OCI-LY3 (cell line): ENCODE measurements around the gene TMEM164.

Experiments
- H2AFZ ChIP-seq: fragments of 200-600, 300-600 bp; shearing (Covaris generic); 2 replicates; pipeline ENCODE4 v1.6.0; 2014; ENCODE audit warnings: antibody characterized with exemption, low read depth, low read length
- H3K27ac ChIP-seq: fragments of 200-600, 300-600 bp; sonication (generic); 2 replicates; pipeline ENCODE4 v1.5.1; 2014; ENCODE audit warnings: mild to moderate bottlenecking, low read length, moderate library complexity, mixed read lengths
- H3K27me3 ChIP-seq: fragments of 200-600, 300-600 bp; sonication (generic); 2 replicates; pipeline ENCODE4 v1.6.1; 2014; ENCODE audit warnings: low read depth, low read length, mixed read lengths
- H3K36me3 ChIP-seq: fragments of 200-600, 300-600 bp; sonication (generic); replicated peaks from 2 replicates; pipeline ENCODE3; 2014; ENCODE audit warnings: low read depth, low read length, mixed read lengths
- H3K4me1 ChIP-seq: fragments of 300-600, 200-600 bp; sonication (generic); 2 replicates; pipeline ENCODE4 v1.6.1; 2014; ENCODE audit warnings: low read length, mixed read lengths
- H3K4me2 ChIP-seq: fragments of 200-600, 300-600 bp; sonication (generic); 2 replicates; pipeline ENCODE4 v1.6.1; 2014; ENCODE audit warnings: low read length, mixed read lengths
- H3K4me3 ChIP-seq: fragments of 300-600, 200-600 bp; sonication (generic); 2 replicates; pipeline ENCODE4 v1.5.1; 2014; ENCODE audit warnings: antibody characterized with exemption, mild to moderate bottlenecking, low read length, moderate library complexity
- H3K79me2 ChIP-seq: fragments of 300-600, 200-600 bp; shearing (Covaris generic); 2 replicates; pipeline ENCODE4 v1.6.1; 2014; ENCODE audit warnings: mild to moderate bottlenecking, low read length, mixed read lengths
- H3K9ac ChIP-seq: fragments of 300-600, 200-600 bp; shearing (Covaris generic); 2 replicates; pipeline ENCODE4 v1.6.0; 2014; ENCODE audit warnings: mild to moderate bottlenecking, low read length, moderate library complexity
- H3K9me3 ChIP-seq: fragments of 200-600, 300-600 bp; shearing (Covaris generic); 2 replicates; pipeline ENCODE4 v1.6.1; 2014; ENCODE audit warnings: low read length, mixed read lengths; ENCODE audit not compliant: insufficient read depth
- H4K20me1 ChIP-seq: fragments of 200-600, 300-600 bp; sonication (generic); 2 replicates; pipeline ENCODE4 v1.6.1; 2016; ENCODE audit warnings: low read length, mixed read lengths; ENCODE audit not compliant: insufficient read depth
- EZH2phosphoT487 ChIP-seq: fragments of 200-600 bp; shearing (Covaris generic); IDR thresholded peaks from 2 replicates; pipeline ENCODE4 v1.6.1; 2018; ENCODE audit warnings: antibody characterized with exemption, mixed run types, low read depth
- TF ChIP-seq, protein P1 (sequence below): fragments of 200-600, 300-600 bp; sonication (generic); IDR thresholded peaks from 2 replicates; pipeline ENCODE4 v1.5.1; 2014; ENCODE audit warnings: antibody characterized with exemption, low read length, low read depth

Gene TMEM164

DNA sequence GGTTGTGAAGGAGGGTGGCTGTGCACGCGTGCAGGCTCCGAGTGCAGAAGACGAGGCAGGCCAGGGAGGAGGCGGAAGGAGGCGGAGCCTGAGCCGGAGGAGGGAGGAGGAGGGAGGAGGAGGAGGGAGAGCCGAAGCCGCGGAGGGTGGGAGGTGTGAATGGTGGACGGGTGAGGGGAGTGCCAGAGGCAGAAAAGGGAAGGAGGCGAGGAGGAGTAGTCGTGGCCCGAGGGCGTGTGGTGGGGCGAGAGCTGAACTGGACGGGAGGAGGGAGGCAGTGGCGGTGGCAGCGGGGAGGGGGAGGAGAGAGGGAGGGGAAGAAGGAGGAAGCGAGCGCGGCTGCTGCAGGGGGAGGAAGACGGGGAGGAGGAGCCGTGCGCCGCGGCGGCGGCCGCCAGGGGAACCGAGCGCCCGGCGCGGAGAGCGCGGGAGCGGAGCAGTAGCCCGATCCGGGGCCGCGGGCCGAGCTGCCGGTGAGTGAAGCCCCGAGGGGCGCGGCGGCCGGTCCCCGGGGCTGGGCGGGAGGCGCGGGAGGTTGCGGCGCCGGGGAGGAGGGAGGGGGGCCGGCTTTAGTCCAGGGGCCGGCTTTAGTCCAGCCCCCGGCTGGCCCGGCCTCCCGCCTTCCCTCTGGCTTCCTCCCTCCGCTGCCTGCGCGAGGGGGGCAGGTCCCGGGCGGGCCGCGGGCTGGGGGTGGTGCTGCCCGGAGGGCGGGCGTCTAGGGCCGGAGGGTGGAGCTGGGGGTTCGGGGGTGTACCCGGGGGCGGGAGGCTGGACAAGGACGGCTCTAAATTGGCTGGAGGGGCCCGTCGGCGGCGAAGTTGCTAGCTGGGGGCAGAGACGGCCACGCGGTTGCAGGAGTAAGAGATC lies at the start of gene TMEM164:
TMEM164 (plus strand) TSS at position 815 of the 867 bp plus-strand sequence. CDS start 661 bp downstream, outside the sequence.
- Histone ChIP-seq H3K4me2 (peak within 1 kb of the TSS; percentile 87), H3K79me2 (peaks cover 43% of the 10 kb centered on the region), H2AFZ (peak within 1 kb of the TSS; percentile 78), H4K20me1 (no peaks in the 10 kb centered on the region), H3K4me1 (peaks cover 39% of the 10 kb centered on the region), H3K36me3 (peaks cover 4% of the 10 kb centered on the region), H3K4me3 (peak within 1 kb of the TSS; percentile 94), H3K27ac (peak within 1 kb of the TSS; percentile 85), H3K27me3 (no peaks in the 10 kb centered on the region), H3K9me3 (no peaks in the 10 kb centered on the region), H3K9ac (peak within 1 kb of the TSS; percentile 95)
- TF ChIP-seq, protein P1, sequence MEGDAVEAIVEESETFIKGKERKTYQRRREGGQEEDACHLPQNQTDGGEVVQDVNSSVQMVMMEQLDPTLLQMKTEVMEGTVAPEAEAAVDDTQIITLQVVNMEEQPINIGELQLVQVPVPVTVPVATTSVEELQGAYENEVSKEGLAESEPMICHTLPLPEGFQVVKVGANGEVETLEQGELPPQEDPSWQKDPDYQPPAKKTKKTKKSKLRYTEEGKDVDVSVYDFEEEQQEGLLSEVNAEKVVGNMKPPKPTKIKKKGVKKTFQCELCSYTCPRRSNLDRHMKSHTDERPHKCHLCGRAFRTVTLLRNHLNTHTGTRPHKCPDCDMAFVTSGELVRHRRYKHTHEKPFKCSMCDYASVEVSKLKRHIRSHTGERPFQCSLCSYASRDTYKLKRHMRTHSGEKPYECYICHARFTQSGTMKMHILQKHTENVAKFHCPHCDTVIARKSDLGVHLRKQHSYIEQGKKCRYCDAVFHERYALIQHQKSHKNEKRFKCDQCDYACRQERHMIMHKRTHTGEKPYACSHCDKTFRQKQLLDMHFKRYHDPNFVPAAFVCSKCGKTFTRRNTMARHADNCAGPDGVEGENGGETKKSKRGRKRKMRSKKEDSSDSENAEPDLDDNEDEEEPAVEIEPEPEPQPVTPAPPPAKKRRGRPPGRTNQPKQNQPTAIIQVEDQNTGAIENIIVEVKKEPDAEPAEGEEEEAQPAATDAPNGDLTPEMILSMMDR: no peak
- no peak for TF ChIP-seq EZH2phosphoT487

DNA sequence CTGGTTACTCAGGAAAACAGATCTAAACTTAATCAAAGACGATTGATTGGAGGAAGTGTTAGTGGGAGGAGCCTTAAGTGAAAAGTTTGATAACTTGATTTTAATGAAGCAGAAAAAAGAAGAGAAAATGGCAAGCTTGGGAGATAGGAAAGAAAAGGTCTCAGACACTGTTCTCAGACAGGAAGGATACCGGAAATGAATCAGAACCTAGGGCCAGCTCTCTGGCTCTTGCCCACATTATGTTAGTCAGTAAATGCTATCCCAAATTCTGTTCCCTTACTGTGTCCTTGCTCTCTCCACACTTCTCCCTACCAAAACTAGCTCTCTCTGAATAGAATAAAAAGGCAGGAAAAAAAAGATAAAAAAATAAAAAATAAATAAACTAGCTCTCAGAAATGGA lies 48.6 kb upstream of the TMEM164 start:
- TF ChIP-seq, protein P1: no peak
- no peak for TF ChIP-seq EZH2phosphoT487
- H3K4me1 ChIP-seq: peaks cover 15% of the 10 kb centered on the region

DNA sequence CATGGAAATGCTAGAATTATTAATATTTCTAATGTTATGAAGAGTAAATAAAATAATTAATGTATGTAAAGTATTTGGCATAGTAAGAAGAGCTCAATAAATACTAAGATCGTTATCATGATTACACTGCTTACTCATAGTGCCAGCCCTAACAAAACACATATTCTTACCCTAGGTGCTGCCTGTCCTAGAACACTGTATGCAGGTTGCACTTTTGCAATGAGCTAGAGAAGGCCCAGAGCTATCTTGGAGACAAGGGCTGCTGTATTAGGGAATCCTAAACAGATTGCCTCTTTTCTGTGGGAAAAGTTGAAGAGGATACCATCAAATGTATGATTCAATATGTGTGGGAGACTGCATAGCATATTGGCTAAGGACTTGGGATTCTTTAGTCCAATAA lies 48.0 kb upstream of the TMEM164 start:
- no peaks in the 10 kb centered on the region for H3K79me2 ChIP-seq
- H3K9ac ChIP-seq: no peak overlapping the region
- no peak overlapping the region for H3K4me2 ChIP-seq
- no peaks in the 10 kb centered on the region for H3K27me3 ChIP-seq
- peaks cover 15% of the 10 kb centered on the region for H3K4me1 ChIP-seq
- no peak overlapping the region for H3K27ac ChIP-seq
- H2AFZ ChIP-seq: no peak overlapping the region
- no peak overlapping the region for H3K4me3 ChIP-seq
- TF ChIP-seq, protein P1: no peak
- TF ChIP-seq EZH2phosphoT487: no peak
- H3K9me3 ChIP-seq: no peaks in the 10 kb centered on the region
- no peaks in the 10 kb centered on the region for H4K20me1 ChIP-seq
- H3K36me3 ChIP-seq: no peaks in the 10 kb centered on the region

More for the DNA sequence above, 48.6 kb upstream of the TMEM164 start:
- H3K9me3 ChIP-seq: no peaks in the 10 kb centered on the region
- H3K36me3 ChIP-seq: no peaks in the 10 kb centered on the region
- no peaks in the 10 kb centered on the region for H4K20me1 ChIP-seq
- no peak overlapping the region for H3K27ac ChIP-seq
- H2AFZ ChIP-seq: no peak overlapping the region
- H3K9ac ChIP-seq: no peak overlapping the region
- no peak overlapping the region for H3K4me2 ChIP-seq
- H3K79me2 ChIP-seq: no peaks in the 10 kb centered on the region
- no peak overlapping the region for H3K4me3 ChIP-seq
- no peaks in the 10 kb centered on the region for H3K27me3 ChIP-seq

DNA sequence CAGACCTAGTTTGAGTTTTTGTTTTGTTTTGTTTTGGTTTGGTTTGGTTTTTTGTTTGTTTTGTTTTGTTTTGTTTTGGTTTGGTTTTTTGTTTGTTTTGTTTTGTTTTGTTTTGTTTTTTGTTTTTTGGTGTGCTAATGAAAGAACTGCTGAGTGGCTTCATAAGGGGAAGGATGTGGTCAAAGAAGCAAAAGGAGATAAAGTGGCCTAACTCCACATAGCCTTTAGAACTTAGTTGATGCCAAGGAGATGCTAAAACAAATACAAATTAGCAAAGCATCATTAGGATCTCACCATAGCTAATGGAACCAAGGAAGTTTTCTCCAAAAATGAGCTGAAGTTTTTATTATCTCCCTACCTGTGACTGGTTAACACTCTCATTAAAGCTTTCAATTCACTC lies 44.6 kb upstream of the TMEM164 start:
- Histone ChIP-seq H3K36me3 (no peaks in the 10 kb centered on the region), H3K9ac (no peak overlapping the region), H3K4me1 (peaks cover 9% of the 10 kb centered on the region), H3K27me3 (no peaks in the 10 kb centered on the region), H3K79me2 (no peaks in the 10 kb centered on the region), H2AFZ (no peak overlapping the region), H3K4me2 (no peak overlapping the region), H3K4me3 (no peak overlapping the region), H4K20me1 (no peaks in the 10 kb centered on the region), H3K9me3 (no peaks in the 10 kb centered on the region), H3K27ac (no peak overlapping the region)
- TF ChIP-seq, protein P1: no peak
- TF ChIP-seq EZH2phosphoT487: no peak
